ENCODE data around the gene TMEM266. TPM values are rescaled to one million over a fixed set of nuclear protein-coding genes. Genes with fewer than 3 reads are reported as not detected.

TMEM266 gene
- total and polyA plus RNA-seq, 3 donors from 2014 or later: 4.2 to 12.4 (median 6.0) TPM

DNA sequence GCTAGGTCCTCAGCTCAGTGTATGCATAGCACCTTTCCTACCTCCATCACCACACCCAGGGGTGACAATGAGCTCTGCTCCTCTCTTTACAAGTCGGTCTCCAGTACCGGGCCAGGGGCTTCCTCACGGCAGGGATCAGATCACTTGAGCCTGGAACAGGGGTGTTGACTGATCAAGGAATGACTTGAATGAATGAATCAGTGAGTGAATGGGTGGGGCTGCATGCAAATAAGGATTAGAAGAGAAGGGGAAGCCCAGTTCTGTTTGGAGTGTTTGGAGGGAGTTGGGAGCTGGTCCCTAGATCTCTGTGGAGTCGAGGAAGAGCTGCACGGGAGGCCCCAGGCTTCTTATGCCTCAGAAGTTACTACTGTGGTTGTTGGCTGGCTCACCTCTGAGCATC lies 87.0 kb downstream of the TMEM266 start:
- DNase-seq: no peak
- no peaks in the 10 kb centered on the region for H3K36me3 ChIP-seq (ENCODE audit: low read depth, missing control alignments)
- intact Hi-C loops (cut with DNase I; ENCODE audit: low total_unique reads): no loop called here
- H3K4me3 ChIP-seq: no peak overlapping the region
- TF ChIP-seq, protein P1, sequence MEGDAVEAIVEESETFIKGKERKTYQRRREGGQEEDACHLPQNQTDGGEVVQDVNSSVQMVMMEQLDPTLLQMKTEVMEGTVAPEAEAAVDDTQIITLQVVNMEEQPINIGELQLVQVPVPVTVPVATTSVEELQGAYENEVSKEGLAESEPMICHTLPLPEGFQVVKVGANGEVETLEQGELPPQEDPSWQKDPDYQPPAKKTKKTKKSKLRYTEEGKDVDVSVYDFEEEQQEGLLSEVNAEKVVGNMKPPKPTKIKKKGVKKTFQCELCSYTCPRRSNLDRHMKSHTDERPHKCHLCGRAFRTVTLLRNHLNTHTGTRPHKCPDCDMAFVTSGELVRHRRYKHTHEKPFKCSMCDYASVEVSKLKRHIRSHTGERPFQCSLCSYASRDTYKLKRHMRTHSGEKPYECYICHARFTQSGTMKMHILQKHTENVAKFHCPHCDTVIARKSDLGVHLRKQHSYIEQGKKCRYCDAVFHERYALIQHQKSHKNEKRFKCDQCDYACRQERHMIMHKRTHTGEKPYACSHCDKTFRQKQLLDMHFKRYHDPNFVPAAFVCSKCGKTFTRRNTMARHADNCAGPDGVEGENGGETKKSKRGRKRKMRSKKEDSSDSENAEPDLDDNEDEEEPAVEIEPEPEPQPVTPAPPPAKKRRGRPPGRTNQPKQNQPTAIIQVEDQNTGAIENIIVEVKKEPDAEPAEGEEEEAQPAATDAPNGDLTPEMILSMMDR (IDR thresholded peaks at IDR 0.05): no peak
- TF ChIP-seq POLR2A (IDR thresholded peaks at IDR 0.05): no peak
- WGBS, 2 donors: 80 to 81% methylated on average over 5 of the region's 5 CpGs
- H3K27me3 ChIP-seq: no peaks in the 10 kb centered on the region
- H3K9me3 ChIP-seq: no peaks in the 10 kb centered on the region
- H3K27ac ChIP-seq: no peak overlapping the region
- no peaks in the 10 kb centered on the region for H3K4me1 ChIP-seq

DNA sequence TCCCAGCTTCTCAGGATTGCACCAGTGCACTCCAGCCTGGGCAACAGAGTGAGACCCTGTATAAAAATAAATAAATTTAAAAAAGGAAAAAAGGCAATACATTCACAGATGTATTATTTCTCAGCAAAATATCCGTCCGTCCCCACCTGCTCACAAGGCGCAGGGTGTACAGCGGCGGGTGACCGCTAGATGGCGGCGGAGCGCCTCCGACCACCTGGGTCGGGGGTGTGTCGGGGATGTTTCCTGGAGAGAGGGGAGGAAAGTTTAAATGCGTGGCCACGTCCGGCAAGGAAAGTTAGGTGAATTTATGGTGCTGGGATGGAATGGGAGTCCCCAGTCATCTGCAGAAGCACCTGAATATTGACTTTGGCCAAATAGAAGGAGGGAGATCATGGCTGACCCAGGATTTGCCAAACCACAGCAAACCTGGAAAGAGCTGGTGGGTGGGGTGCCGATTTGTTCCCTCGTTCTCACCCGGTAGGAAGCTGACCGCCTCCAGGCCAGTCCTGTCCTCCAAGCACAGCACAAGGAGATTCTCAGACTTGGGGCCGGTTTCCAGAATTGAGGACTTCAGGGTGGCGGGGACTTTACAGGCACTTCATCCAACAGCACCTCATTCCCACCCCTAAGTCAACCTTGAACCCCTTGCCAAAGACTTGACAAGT lies 88.3 kb downstream of the TMEM266 start:
- no peak overlapping the region for H3K27ac ChIP-seq
- peak; percentile 77 for DNase-seq
- no peak overlapping the region for H3K4me3 ChIP-seq
- TF ChIP-seq, protein P1 (IDR thresholded peaks at IDR 0.05): peak; percentile 59 to 97 (median 93)
- no peak for TF ChIP-seq POLR2A (IDR thresholded peaks at IDR 0.05)
- no peaks in the 10 kb centered on the region for H3K9me3 ChIP-seq
- H3K4me1 ChIP-seq: no peaks in the 10 kb centered on the region
- H3K36me3 ChIP-seq (ENCODE audit: low read depth, missing control alignments): no peaks in the 10 kb centered on the region
- WGBS, 2 donors: 7 to 13% methylated on average over 20 to 21 of the region's 21 CpGs
- intact Hi-C loops (cut with DNase I; ENCODE audit: low total_unique reads): no loop called here
- H3K27me3 ChIP-seq: no peaks in the 10 kb centered on the region

DNA sequence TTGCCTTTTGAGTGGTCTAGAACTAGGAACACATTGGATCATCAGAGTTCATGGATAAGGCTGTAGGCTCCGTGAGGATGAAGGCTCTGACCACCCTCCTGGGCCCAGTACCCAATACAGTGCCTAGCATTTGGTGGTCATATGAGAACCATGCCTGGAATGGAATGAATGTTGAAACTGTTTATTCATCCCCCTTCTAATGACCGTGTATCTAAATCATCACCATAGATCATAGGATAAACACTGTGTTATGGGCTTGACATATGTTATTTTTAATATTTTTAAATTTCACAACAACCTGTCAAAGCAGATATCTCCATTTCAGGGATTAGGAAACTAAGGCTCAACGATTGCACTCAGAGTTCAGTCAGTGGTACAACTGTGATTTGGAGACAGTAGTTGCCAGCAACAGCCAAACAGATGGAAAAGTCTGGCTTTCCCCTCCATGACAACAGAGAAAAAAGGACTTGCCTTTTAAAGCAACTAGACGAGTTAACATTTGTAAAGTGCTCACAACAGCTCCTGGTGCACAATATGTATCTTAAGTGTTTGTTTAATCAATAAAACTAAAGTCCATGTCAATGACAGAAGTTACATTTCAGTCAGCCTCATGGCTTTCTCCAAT lies 89.6 kb downstream of the TMEM266 start:
- Histone ChIP-seq H3K27me3 (no peaks in the 10 kb centered on the region), H3K4me1 (no peaks in the 10 kb centered on the region), H3K27ac (no peak overlapping the region), H3K9me3 (no peaks in the 10 kb centered on the region), H3K4me3 (no peak overlapping the region), H3K36me3 (ENCODE audit: low read depth, missing control alignments) (no peaks in the 10 kb centered on the region)
- 77 to 86% methylated on average over 4 of the region's 4 CpGs for WGBS, 2 donors
- no peak for DNase-seq
- TF ChIP-seq, protein P1 (IDR thresholded peaks at IDR 0.05): no peak
- no peak for TF ChIP-seq POLR2A (IDR thresholded peaks at IDR 0.05)
- intact Hi-C loops (cut with DNase I; ENCODE audit: low total_unique reads): no loop called here

DNA sequence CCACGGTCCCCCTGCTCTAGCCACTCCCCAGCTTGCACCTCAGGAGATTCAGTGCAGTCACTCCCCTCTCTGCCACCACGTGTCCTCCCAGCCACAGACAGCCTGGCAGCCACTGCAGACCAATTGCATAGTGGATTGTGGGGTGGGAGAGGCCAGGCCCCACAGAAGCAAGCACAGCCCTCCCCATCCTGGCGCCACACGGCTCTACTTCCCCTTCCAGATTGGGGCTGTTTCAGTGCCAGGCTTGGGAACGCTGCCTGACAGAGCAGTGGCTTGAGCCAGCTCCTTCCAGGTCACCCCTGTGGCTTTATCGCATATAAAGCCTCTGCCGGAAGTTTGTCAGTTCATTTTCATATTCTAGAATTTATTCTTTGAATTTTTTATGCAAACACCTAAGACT lies 90.7 kb downstream of the TMEM266 start:
- no peaks in the 10 kb centered on the region for H3K9me3 ChIP-seq
- no peak for DNase-seq
- 56 to 78% methylated on average over 7 of the region's 7 CpGs for WGBS, 2 donors
- H3K27me3 ChIP-seq: no peaks in the 10 kb centered on the region
- no peaks in the 10 kb centered on the region for H3K36me3 ChIP-seq (ENCODE audit: low read depth, missing control alignments)
- no peak for TF ChIP-seq POLR2A (IDR thresholded peaks at IDR 0.05)
- no peak overlapping the region for H3K27ac ChIP-seq
- H3K4me3 ChIP-seq: no peak overlapping the region
- no peaks in the 10 kb centered on the region for H3K4me1 ChIP-seq
- intact Hi-C loops (cut with DNase I; ENCODE audit: low total_unique reads): no loop called here

DNA sequence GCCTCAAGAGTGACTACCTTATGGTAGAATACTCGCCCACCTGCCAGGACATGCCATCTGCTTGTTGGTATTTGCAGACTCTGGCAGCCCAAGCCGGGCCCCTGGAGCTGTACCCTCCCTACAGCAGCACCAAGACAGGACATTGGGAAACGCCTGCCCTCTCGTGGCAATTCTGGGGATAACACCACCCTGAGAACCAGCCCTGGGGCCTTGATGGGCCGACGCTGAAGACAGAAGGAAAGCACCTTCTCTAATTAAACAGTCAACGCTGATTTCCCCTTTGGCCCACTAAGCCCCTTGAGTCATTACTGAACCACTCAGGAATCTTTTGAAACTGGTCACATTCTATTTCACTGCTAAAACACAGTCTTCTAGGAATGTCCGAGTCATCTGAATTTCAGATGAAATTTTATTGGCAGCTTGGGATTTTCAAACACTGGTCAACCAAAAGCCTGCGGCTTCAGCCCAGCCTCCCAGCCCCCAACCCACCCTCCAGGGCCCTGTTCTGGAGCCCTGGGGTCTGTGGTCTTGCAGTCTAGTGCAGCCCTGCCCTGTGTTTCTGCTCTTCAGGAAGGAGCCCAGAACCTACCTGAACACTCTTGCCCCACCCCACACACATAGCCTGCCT lies 91.3 kb downstream of the TMEM266 start:
- 39 to 46% methylated on average over 9 of the region's 9 CpGs for WGBS, 2 donors
- Histone ChIP-seq H3K27ac (no peak overlapping the region), H3K27me3 (no peaks in the 10 kb centered on the region), H3K36me3 (ENCODE audit: low read depth, missing control alignments) (no peaks in the 10 kb centered on the region), H3K4me3 (no peak overlapping the region), H3K4me1 (no peaks in the 10 kb centered on the region), H3K9me3 (no peaks in the 10 kb centered on the region)
- intact Hi-C loops (cut with DNase I; ENCODE audit: low total_unique reads): no loop called here
- TF ChIP-seq, protein P1 (IDR thresholded peaks at IDR 0.05): peak; percentile 18 to 88 (median 66)
- no peak for TF ChIP-seq POLR2A (IDR thresholded peaks at IDR 0.05)
- DNase-seq: peak; percentile 64

Measured in testis (tissue), 3 donors.